GM12892 (cell line): ENCODE measurements around the gene KDM2B.

ENCODE experiments used
- DNase-seq: peaks from one replicate; pipeline ENCODE4 v3.0.0; 2011; ENCODE audit not compliant: insufficient read length
- FAIRE-seq: peaks from 2 replicates; lab custom pipeline; 2011; peaks lifted over from hg19 to GRCh38; lab: Jason Lieb, UNC
- POLR2A ChIP-seq: IDR thresholded peaks from 2 replicates; pipeline ENCODE4 v1.6.1; 2011; ENCODE audit warnings: low read depth, low read length, control low read depth
- POLR2AphosphoS5 ChIP-seq: IDR thresholded peaks from 2 replicates; pipeline ENCODE4 v1.6.1; 2011; ENCODE audit warnings: low read depth, low read length, control low read depth
- TAF1 ChIP-seq: IDR thresholded peaks from 2 replicates; pipeline ENCODE4 v1.6.1; 2011; ENCODE audit warnings: low read depth, mild to moderate bottlenecking, control low read depth, low read length, borderline replicate concordance

Gene KDM2B

DNA sequence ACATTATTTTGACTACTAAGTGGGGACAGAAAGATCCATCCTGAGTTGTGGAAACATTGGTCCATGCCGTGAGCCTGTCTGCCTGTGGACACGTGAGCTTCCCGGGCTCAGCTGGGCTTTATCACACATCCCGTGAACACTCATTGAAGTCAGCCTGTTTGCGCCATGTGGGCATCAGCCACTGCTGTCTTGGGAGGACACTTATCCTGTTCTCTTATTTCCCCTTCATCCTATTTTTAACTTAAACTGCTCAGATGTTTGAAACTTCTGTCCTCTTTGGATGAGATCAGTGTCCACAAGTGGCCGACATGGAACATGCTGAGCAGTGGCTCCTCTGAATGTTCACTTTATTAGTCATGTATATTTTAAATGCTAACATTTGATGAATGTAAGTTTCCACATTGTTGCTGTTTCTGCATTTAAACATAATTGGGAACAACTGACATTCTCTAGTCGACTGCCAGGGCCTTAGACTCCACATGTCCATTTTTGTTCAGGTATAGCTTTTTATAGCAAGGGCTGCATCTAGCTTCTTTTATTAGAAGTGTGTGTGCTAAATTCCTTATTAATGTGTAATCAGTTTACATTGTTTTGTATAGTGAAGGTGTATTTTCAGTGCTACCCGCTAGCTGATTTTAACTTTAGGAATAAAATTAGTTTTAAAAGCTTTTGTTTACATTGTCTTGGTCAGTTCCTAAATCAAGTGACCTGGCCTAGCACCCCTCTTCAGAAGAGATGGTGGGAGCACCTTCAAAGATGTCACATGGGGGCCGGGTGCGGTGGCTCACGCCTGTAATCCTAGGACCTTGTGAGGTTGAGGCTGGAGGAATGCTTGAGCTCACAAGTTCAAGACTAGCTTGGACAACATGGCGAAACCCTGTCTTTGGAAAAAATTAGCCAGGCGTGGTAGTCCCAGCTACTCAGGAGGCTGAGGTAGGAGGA is 156.9 kb downstream of the KDM2B start:
- TF ChIP-seq POLR2A (0 out of 2 replicates have a peak, but pooled peaks have one; percentile 3), TAF1 (no peak), POLR2AphosphoS5 (peak; percentile 59)

DNA sequence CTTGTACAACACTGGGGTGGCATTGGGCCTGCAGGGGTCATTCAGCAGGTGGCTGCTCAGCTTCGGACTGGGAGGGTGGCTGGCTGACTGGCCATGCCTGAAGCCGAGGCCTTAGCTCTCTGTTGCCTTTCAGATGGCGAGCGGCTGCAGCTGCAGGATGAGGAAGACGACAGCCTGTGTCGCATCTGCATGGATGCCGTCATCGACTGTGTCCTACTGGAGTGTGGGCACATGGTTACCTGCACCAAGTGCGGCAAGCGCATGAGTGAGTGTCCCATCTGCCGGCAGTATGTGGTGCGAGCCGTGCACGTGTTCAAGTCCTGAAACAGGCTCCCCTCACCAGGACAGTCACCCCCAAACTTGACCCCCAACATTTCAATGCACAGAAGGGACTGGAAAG is 157.6 kb downstream of the KDM2B start:
- FAIRE-seq (no peak), DNase-seq (no peak)
- TF ChIP-seq TAF1 (no peak), POLR2AphosphoS5 (peak; percentile 70), POLR2A (peak; percentile 41; the same call in 1 of the 2 replicates)

More for the DNA sequence above, 156.9 kb downstream of the KDM2B start:
- FAIRE-seq (no peak), DNase-seq (no peak)

DNA sequence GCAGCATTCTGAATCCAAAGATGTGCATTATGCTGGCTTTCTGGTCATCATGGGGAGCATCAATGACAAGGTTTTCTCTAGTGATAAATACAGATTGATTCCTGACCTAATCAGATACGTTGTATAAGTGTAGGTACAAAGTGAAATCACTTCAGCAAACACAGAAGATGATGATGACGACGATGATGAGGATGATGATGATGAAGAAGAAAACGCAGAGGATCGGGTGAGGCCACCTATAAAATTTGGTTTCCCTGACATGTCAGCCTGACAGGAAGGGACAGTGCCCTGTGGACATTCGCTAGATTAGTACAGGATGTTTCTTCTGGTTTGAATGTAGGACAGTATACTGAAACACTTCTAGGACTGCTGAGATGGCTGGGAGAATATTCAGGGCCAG is 160.7 kb downstream of the KDM2B start:
- no peak for DNase-seq
- TF ChIP-seq POLR2A (0 out of 2 replicates have a peak, but pooled peaks have one; percentile 20), TAF1 (no peak)
- FAIRE-seq, result no peak

DNA sequence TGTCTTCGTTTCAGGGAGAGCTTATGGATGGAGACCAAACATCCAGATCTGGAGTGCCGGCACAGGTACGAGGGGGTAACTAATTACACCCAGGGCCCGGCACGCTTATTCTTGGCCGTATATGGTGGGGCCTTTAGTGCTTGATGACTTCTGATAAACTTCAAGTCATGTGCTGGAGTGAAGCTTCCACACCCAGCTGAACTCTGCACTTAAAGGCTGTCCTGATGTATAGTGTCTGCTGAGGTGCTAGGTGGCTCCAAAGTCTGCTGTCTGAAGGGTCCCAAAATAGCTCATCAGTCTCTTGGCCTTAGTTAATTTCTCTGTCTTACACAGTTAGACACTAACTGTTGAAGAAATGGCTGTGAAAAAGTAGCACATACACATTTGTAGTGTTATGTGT is 163.0 kb downstream of the KDM2B start:
- DNase-seq (no peak), FAIRE-seq (no peak)
- no peak for TF ChIP-seq TAF1
- TF ChIP-seq POLR2A, result no peak
- no peak; the same call in 1 of the 2 replicates for TF ChIP-seq POLR2AphosphoS5

DNA sequence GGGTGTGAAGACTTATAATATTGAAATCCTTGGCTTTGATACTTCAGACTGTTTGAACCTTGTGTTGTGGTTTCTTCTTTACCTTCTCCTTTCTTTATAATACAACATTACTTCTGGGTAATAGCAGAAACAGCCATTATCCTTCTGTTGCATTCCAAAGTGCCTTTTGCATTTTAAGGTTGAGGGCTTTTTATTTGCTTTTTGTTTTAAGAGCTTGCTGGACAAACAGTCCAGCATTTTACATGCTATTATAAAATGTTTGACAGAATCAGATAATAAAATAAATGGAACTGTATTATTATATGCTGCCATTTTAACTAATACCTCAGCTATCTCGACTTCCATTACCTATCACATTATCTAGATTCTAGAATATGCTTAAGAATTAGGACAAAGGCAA is 166.9 kb downstream of the KDM2B start:
- no peak for FAIRE-seq
- no peak for TF ChIP-seq POLR2A
- no peak for TF ChIP-seq TAF1
- no peak for TF ChIP-seq POLR2AphosphoS5
- no peak for DNase-seq

DNA sequence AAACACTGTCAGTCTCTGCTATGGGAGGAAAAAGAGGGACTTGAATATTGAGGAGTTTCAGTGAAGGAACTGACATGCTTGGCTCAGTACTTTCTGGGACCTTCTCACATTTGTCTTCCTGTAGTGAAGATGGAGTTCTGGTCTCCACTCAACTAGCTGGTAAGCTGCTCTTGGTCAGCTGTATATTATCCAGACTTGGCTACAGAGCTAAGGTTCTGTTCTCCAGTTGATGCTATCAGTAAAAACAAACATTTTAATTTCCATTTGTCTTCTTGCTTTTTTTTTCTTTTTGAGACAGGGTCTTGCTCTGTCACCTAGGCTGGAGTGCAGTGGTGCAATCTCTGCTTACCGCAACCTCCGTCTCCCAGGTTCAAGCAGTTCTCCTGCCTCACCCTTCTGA is 175.6 kb downstream of the KDM2B start:
- DNase-seq, result no peak

DNA sequence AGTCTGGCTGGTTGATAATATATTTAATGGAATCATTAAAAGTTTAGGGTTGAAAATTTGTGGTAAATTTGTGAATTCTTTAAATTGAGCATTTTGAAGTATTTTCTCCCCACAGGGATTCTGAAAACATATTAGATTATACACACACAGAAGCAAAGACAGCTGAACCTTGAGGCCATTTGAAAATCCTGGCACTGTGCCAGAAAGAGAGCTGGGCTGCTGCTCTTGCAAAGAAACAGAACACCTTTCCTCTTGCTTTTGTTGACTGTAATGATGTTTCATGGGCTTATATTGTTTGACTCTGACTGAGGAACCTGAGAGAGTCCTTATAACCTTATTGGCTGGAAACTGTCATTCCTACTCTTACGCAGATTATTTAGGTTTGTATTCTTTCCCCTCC is 176.1 kb downstream of the KDM2B start:
- DNase-seq (no peak), FAIRE-seq (no peak)
- 0 out of 2 replicates have a peak, but pooled peaks have one; percentile 24 for TF ChIP-seq POLR2AphosphoS5
- no peak for TF ChIP-seq TAF1

More for the DNA sequence above, 175.6 kb downstream of the KDM2B start:
- no peak for FAIRE-seq
- no peak for TF ChIP-seq POLR2A
- no peak for TF ChIP-seq TAF1
- no peak for TF ChIP-seq POLR2AphosphoS5

DNA sequence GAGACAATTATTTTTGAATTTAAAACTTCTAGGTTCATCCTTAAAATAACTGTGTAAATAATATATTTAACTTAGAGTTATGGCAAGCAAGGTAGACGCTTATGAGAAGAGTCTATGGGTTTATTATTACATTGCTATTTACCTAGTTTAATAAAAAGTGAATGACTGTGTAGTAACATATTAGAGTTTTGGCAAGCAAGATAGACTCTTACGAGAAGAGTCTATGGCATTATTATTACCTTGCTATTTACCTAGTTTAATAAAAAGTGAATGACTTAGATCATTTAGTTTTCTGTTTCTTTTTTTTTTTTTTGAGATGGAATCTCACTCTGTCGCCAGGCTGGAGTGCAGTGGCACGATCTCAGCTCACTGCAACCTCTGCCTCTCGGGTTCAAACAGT is 177.1 kb downstream of the KDM2B start:
- DNase-seq (no peak), FAIRE-seq (no peak)
- TF ChIP-seq POLR2AphosphoS5 (no peak), TAF1 (no peak), POLR2A (no peak)

DNA sequence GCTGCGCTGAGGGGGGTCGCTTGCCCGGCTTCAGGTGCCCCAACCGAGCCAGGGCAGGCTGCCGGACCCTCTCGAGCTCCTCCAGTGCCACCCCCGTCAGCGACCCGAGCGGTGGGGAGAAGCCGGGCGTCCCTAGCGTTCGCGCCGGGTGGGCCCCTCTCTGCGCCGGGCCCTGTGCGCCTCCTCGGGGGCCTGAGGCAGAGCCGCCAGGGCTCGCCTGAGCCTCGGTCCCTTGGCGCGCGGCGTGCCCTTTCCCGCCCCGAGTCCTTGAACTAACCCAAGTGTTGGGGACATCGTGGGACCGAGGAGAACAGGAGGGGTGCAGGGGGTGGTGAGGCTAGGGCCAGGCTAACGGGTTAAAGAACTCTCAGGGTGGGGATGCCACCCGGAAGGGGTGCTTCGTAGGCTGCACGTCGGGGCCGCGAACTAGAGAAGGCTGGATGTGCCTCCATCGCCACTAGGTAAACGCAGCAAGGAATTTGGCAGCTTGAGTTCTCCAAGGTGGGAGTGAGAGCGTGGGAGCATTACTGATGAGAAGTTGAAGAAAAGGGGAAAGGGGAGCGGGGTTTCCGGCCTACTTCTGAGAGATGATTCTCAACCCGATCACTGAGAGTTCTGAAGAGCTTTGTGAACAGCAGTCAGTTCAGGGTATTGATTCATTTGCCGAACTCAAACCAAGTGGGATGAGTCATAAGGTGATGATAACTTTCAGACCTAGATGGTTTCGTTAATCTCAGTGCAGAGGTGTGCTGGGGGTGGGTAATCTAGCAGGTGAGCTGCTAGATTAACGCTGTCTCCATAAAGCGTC is 180.3 kb downstream of the KDM2B start:
- peak; percentile 58 for FAIRE-seq
- TF ChIP-seq POLR2AphosphoS5 (peak; percentile 89), TAF1 (peak; percentile 51; the same call in 1 of the 2 replicates), POLR2A (peak; percentile 72)
- DNase-seq, result peak; percentile 23

DNA sequence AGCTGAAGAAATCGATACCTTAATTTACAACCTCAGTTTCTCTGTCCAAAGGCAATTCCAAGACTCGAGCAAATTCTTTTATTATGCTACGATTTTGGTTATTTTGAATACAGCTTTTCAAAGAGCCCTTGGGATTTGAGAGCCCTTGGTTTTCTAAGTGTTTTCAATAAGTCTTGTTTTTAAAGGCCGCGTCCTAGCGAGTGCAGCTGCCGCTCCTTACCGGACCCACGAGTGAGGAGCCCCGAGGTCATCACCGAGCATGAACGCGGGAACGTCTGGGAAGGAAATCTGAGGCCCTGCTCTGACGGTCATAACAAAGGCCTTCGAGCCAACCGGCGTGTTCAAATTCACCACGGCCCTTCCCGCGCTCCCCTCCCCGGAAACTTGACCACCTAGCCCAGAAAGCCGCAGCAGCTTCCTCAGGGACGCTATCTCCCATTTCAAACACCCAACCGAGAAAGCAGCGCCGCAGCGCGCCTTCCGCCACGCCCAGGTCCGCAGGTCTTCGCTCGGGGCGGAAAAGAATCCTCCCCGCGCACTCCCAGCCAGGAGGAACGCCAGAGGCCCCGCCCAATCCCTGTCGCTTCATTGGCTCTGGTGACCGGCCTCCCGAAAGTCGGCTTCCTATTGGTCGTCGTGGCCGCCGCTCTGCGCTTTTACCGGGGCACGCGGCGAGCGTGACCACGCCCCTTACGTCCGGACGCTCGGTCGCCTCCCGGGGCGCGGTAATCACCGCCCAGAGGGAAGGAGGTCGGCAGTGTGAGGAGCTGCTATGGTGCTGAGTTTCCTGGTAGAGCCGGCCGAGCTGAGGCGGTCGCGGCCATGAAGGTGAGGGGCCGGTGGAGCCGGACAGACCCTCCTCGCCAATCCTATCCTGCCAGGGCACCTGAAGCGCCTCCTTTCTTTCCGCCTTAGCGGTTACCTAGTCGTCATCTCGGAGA is 181.2 kb downstream of the KDM2B start, which contains the start of gene RNF34:
Gene RNF34 (plus strand): TSS at position 728 of the 941 bp plus-strand sequence. CDS start 95 bp downstream, at position 823.
- peak; percentile 99 for FAIRE-seq
- DNase-seq, result peak; percentile 89
- TF ChIP-seq TAF1, result peak; percentile 97
- TF ChIP-seq POLR2AphosphoS5, result peak; percentile 98
- TF ChIP-seq POLR2A, result peak; percentile 99

DNA sequence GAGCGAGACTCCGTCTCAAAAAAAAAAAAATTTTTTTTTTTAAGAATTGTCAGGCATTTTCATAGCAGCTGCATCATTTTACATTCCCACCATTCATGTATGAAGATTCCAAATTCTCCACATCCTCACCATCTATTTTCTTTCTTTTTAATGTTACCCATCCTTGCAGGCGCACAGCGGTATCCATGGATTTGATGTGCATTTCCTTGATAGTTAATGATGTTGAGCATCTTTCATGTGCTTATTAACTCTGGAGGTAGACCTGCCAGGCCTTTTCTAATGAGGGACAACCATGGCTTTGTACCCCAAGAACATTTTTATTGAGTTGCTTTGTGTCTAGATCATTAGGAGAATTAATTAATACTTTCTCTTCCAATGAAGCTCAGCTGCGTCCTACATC is 182.5 kb downstream of the KDM2B start:
- no peak for TF ChIP-seq TAF1
- no peak for TF ChIP-seq POLR2AphosphoS5
- TF ChIP-seq POLR2A, result no peak
- DNase-seq, result no peak
- FAIRE-seq, result no peak
